UCSD-AML1 (cell line): ENCODE measurements around the gene MYT1.
"Not testable (repeated sequence)": the region's sequence is repeated elsewhere in the genome, so short reads cannot be mapped to it uniquely, and the experiment has no call there.

Source experiments
- DNase-seq: peaks from one replicate; lab custom pipeline; 2025; ENCODE audit not compliant: unreplicated experiment; lab: John Stamatoyannopoulos, UW

MYT1 gene

GRCh38 chr20:64228751-64229506, 64.7 kb downstream of the MYT1 start:
- DNase-seq = no peak

GRCh38 chr20:64229507-64230061, 65.3 kb downstream of the MYT1 start:
- DNase-seq = no peak

DNA sequence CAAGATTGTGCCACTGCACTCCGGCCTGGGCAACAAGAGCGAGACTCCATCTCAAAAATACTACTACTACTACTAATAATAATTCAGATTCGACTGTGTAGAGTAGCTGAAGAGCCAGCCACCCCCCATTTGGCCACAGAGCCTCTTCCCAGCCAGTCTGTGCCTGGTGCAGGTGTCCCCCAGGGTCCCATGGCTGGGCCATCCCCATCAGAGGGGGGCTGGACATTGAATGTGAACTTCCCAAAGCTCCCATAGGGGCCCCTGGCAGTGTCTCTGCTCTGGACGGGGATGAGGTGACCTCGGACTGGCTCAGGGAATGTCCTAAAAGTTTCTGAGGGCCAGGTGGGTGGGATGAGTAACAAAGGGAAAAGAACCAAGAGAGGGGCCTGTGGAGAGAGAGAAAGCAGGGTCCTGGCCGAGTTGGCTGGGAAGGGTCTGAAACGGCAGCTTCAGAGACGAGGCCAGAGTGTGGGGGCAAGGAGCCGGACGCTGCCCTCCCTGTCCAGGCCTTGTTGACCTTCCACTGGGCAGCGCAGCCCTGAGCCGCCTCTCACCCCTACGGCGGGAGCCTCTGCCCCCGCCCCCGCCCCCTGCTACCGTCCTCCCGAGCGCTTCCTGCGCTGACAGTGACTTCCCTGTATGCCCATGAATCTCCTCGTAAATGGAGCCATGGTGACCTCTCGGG, 66.4 kb downstream of the MYT1 start:
- no peak for DNase-seq

GRCh38 chr20:64231621-64232550, 67.6 kb downstream of the MYT1 start:
- DNase-seq = no peak

DNA sequence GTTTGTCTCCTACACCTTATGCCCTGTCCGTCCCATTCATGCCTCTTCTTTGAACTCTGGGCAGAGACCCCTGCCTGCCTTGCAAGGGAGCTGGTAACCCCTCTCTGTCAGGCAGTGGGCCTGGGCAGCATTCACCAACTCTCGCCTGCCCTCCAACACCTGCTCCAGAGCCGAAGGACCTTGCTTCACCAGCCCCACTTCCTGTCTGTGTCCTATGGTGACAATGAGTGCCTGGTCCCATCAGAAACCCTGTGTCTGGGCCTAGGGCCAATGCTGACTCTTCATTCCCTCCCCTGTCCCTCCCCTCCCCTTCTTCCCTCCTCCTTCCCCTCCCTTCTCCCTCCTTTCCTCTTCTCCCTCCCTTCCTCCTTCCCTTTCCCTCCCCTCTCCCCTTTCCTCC, 68.5 kb downstream of the MYT1 start:
- DNase-seq = no peak

GRCh38 chr20:64233725-64234124, 69.5 kb downstream of the MYT1 start:
- DNase-seq = no peak

- DNase-seq = no peak
Observed at GRCh38 chr20:64234291-64234791, 70.1 kb downstream of the MYT1 start.

GRCh38 chr20:64234921-64235565, 70.8 kb downstream of the MYT1 start:
- not testable (repeated sequence) for DNase-seq

- DNase-seq = no peak
Observed at GRCh38 chr20:64236137-64237088, 72.2 kb downstream of the MYT1 start.

DNA sequence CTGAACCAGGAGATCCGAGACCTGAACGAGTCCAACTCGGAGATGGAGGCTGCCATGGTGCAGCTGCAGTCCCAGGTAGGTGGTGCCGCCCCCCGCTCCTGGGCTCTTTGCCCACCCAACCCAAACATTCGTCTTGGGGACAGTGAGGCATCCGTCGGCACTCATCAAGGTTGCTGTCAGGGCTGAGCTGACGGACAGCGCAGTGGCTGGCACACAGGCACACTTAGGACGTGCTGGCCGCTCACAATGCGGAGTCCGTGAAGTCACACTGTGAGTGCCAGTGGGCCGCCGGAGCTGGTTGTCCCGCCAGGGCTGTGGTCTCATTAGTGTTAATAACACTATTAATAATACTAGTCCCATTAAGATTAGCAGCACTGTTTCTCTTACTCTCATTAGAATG, 73.1 kb downstream of the MYT1 start:
- DNase-seq = no peak

- DNase-seq = no peak
Observed at GRCh38 chr20:64238115-64238825, 74.0 kb downstream of the MYT1 start.

DNA sequence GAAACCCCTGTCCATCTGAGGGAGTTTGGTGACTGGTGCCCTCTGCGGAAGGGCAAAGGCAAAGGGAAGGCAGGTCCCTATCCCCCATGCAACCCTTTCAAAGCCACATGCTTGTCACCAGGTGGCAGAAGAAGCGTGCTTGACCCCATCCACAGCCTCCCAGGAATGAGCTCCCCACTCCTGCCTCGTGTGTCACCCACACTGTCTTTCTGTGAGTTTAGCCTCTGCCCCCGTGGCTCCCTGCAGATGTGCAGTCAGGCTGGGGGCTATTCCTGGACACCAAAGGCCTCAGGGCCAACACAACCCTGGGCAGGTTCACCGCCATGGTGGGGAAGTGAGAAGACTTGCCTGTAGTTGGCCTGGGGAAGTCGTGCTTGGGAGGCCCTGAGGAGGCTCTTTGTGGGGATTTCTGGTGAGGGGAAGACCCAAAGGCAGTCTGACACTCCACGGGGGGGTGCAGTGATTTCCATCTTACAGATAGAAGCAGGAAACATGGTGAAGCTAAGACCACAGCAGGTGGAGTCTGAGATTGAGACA, 74.7 kb downstream of the MYT1 start:
- no peak for DNase-seq

DNA sequence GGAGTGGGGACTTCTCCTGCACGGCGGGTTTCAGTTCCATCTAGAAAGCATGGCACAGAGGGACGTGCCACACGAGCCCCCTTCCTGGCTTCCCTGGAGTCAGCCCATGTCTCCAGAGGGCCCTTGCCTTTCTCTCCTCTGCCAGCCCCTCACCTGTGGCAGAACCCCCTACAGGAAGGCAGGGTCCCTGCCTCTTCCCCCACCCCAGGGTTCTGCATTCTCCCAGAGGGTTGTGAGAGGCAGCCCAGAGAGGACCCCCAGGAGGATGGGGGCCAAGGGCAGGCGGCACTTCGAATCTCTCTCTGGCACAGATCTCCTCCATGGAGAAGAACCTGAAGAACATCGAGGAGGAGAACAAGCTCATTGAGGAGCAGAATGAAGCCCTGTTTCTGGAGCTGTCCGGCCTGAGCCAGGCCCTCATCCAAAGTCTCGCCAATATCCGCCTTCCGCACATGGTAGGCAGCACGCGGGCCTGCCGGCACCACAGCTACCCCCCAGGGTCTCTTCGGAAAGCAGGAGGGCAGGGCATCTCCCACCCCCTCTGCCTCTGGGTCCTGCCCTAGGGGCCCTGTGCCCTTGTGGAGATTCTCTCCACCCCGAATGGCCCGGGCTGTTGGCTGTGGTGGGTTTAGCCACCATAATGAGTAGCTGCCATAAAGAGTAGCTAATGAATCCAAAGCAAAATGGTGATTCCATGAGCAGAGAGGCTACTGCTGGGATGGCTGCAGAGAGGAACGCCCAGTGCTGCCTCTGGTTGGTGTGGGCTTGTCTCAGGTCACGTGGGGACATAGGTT, 75.4 kb downstream of the MYT1 start:
- DNase-seq = no peak

DNA sequence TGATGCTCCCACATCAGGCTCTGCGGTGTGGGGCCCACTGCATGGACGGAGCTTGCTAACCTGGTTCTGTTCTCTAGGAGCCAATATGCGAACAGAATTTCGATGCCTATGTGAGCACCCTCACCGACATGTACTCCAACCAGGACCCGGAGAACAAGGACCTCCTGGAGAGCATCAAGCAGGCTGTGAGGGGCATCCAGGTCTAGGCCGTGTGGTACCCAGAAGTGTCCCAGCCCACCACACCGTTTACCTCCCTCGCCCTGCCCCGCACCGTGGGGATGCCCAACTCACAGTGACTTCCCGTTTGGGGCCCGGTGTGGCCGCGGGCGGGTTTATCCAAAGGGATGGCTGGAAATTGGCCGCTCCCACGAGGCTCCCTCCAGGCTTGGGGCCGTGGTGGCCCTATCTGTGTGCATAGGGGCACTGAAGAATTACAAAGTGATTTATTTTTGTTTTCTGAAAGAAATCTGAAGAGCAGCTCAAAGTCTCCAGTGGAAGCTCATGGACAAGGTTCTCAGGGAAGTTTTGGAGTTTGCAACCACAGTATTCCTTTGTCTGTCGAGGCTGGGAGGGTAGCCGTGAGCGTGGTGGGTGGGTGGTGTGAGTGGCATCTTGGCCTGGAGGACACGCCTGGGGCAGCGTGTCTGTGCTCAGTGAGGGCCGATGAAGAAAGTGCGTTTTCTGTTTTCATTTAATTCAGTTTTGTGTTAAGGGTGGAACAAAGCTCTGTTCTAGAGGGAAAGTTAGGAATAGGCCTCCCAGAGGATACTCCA, 76.2 kb downstream of the MYT1 start:
- no peak for DNase-seq

DNA sequence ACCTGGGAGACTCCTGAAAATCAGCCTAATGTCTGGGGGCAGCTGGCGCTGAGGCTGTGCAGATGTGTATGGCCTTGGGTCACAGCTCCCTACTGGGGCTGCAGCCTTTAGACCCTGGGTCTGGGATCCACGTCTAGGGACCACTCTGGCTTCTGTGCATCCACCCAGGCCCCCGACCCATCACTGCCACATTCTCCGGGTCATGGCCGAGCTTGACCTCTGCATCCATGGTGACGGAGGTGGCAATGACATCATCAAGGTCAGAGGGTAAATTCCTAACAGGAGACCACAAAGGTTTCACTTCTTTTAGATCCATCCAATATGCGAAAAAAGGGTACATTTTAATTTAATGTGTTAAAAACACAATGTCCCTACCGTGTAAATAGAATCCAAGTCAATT, 76.8 kb downstream of the MYT1 start:
- no peak for DNase-seq

- no peak for DNase-seq
Observed at GRCh38 chr20:64242003-64242796, 77.9 kb downstream of the MYT1 start.
